A673 (cell line): ENCODE results near the gene TTC33.

Experiments used
- CTCF ChIP-seq: fragments of 300-800, 200-600 bp; sonication (generic); conservative IDR thresholded peaks from 2 replicates; pipeline ENCODE4 v1.5.1; 2017; ENCODE audit warnings: low read depth, mild to moderate bottlenecking, antibody characterized with exemption, low read length, moderate library complexity, mixed read lengths
- EZH2 ChIP-seq: fragments of 200-600 bp; sonication (generic); IDR thresholded peaks from 2 replicates; pipeline ENCODE4 v1.6.1; 2017; ENCODE audit warnings: borderline replicate concordance, low read depth, mild to moderate bottlenecking, mixed read lengths, antibody characterized with exemption, low read length; ENCODE audit not compliant: poor library complexity, severe bottlenecking

- no peak for TF ChIP-seq CTCF
- no peak for TF ChIP-seq EZH2
Measured at GRCh38 chr5:40485021-40485998, 270.5 kb downstream of the TTC33 start.
